DMS 273 (cell line): ENCODE measurements around the gene DPH6.
"Not testable (repeated sequence)": the region's sequence is repeated elsewhere in the genome, so short reads cannot be mapped to it uniquely, and the experiment has no call there.

Source experiments
- DNase-seq: peaks from one replicate; lab custom pipeline; 2025; ENCODE audit not compliant: unreplicated experiment; lab: John Stamatoyannopoulos, UW

The DPH6 gene

GRCh38 chr15:35545824-35546510 lies at the start of gene DPH6:
TSS of gene DPH6 (minus strand) at chr15:35546165. CDS start at chr15:35546141, 24 bp downstream.
- DNase-seq, result peak; percentile 88

- DNase-seq, result no peak
Observed at GRCh38 chr15:35595656-35596055, 49.7 kb upstream of the DPH6 start.

GRCh38 chr15:35591987-35592386 lies 46.0 kb upstream of the DPH6 start:
- not testable (repeated sequence) for DNase-seq

- DNase-seq, result no peak
Observed at GRCh38 chr15:35583863-35584528, 38.0 kb upstream of the DPH6 start.

- DNase-seq, result no peak
Observed at GRCh38 chr15:35580606-35581005, 34.6 kb upstream of the DPH6 start.

- peak; percentile 3 for DNase-seq
Observed at GRCh38 chr15:35567392-35567791, 21.4 kb upstream of the DPH6 start.

- DNase-seq, result no peak
Observed at GRCh38 chr15:35566991-35567390, 21.0 kb upstream of the DPH6 start.

- no peak for DNase-seq
Observed at GRCh38 chr15:35565901-35566300, 19.9 kb upstream of the DPH6 start.

GRCh38 chr15:35562641-35563040 lies 16.7 kb upstream of the DPH6 start:
- no peak for DNase-seq

GRCh38 chr15:35561308-35561707 lies 15.3 kb upstream of the DPH6 start:
- no peak for DNase-seq

GRCh38 chr15:35560870-35561269 lies 14.9 kb upstream of the DPH6 start:
- no peak for DNase-seq

- no peak for DNase-seq
Observed at GRCh38 chr15:35560258-35560657, 14.3 kb upstream of the DPH6 start.

GRCh38 chr15:35559683-35560082 lies 13.7 kb upstream of the DPH6 start:
- no peak for DNase-seq

GRCh38 chr15:35557544-35557943 lies 11.6 kb upstream of the DPH6 start:
- DNase-seq, result peak; percentile 0

GRCh38 chr15:35557012-35557411 lies 11.0 kb upstream of the DPH6 start:
- DNase-seq, result no peak

- no peak for DNase-seq
Observed at GRCh38 chr15:35555244-35555643, 9.3 kb upstream of the DPH6 start.

- DNase-seq, result no peak
Observed at GRCh38 chr15:35550957-35551356, 5.0 kb upstream of the DPH6 start.

- no peak for DNase-seq
Observed at GRCh38 chr15:35549567-35549966, 3.6 kb upstream of the DPH6 start.

- no peak for DNase-seq
Observed at GRCh38 chr15:35548435-35548834, 2.5 kb upstream of the DPH6 start.

- no peak for DNase-seq
Observed at GRCh38 chr15:35547775-35548364, 1.9 kb upstream of the DPH6 start.

GRCh38 chr15:35546511-35547381 lies 781 bp upstream of the DPH6 start:
- DNase-seq, result peak; percentile 57
